GM23248 (cell line): ENCODE data around the gene PKP1.

Experiments used
- EZH2 ChIP-seq: fragments of 200-600 bp; sonication (generic); IDR thresholded peaks from 2 replicates; pipeline ENCODE4 v1.6.1; 2018; ENCODE audit warnings: antibody characterized with exemption, mild to moderate bottlenecking; ENCODE audit not compliant: insufficient read depth, poor library complexity, severe bottlenecking
- EZH2phosphoT487 ChIP-seq: fragments of 200-600 bp; sonication (generic); IDR thresholded peaks from 2 replicates; pipeline ENCODE4 v1.6.1; 2018; ENCODE audit warnings: antibody characterized with exemption, moderate library complexity, mild to moderate bottlenecking, low read depth; ENCODE audit not compliant: insufficient read depth

- TF ChIP-seq EZH2 (no peak), EZH2phosphoT487 (no peak)
Measured at GRCh38 chr1:201290551-201290950, 7.2 kb downstream of the PKP1 start.
